GM21447 (cell line): ENCODE data around the gene TRAPPC10.

Experiments
- ATAC-seq: cut with Tn5 transposase; IDR thresholded peaks from one replicate; pipeline ENCODE4 v1.9.1; 2021; ENCODE audit not compliant: unreplicated experiment

The TRAPPC10 gene

GRCh38 chr21:44058981-44059380 lies 46.9 kb downstream of the TRAPPC10 start:
- ATAC-seq, result no peak

- no peak for ATAC-seq
Measured at GRCh38 chr21:44059710-44060109, 47.6 kb downstream of the TRAPPC10 start.

GRCh38 chr21:44062380-44062779 lies 50.3 kb downstream of the TRAPPC10 start:
- no peak for ATAC-seq

GRCh38 chr21:44063151-44063912 lies 51.2 kb downstream of the TRAPPC10 start:
- ATAC-seq, result no peak

- no peak for ATAC-seq
Measured at GRCh38 chr21:44064852-44065403, 52.8 kb downstream of the TRAPPC10 start.

GRCh38 chr21:44065428-44065827 lies 53.3 kb downstream of the TRAPPC10 start:
- ATAC-seq, result no peak

GRCh38 chr21:44066116-44066515 lies 54.0 kb downstream of the TRAPPC10 start:
- ATAC-seq, result no peak

- no peak for ATAC-seq
Measured at GRCh38 chr21:44067011-44067839, 55.1 kb downstream of the TRAPPC10 start.

GRCh38 chr21:44070391-44070790 lies 58.3 kb downstream of the TRAPPC10 start:
- ATAC-seq, result no peak

- ATAC-seq, result no peak
Measured at GRCh38 chr21:44071359-44072104, 59.4 kb downstream of the TRAPPC10 start.

- ATAC-seq, result no peak
Measured at GRCh38 chr21:44072111-44072510, 60.0 kb downstream of the TRAPPC10 start.

- ATAC-seq, result no peak
Measured at GRCh38 chr21:44074315-44074958, 62.3 kb downstream of the TRAPPC10 start.

GRCh38 chr21:44076316-44076715 lies 64.2 kb downstream of the TRAPPC10 start:
- no peak for ATAC-seq

- no peak for ATAC-seq
Measured at GRCh38 chr21:44078411-44078981, 66.4 kb downstream of the TRAPPC10 start.

- ATAC-seq, result no peak
Measured at GRCh38 chr21:44079446-44079845, 67.3 kb downstream of the TRAPPC10 start.

GRCh38 chr21:44079846-44080245 lies 67.7 kb downstream of the TRAPPC10 start:
- no peak for ATAC-seq

GRCh38 chr21:44082648-44083440 lies 70.7 kb downstream of the TRAPPC10 start:
- ATAC-seq, result no peak

GRCh38 chr21:44083631-44084291 lies 71.7 kb downstream of the TRAPPC10 start:
- no peak for ATAC-seq
